OCI-LY1 (cell line): ENCODE results near the gene SLC39A11.

Source experiments
- CTCF ChIP-seq: fragments of 200-600 bp; sonication (generic), shearing (Covaris generic); IDR thresholded peaks from 2 replicates; pipeline ENCODE4 v1.5.1; 2017; ENCODE audit warnings: mild to moderate bottlenecking, antibody characterized with exemption, low read length, moderate library complexity, mixed read lengths
- EZH2 ChIP-seq: fragments of 200-600 bp; sonication (generic), shearing (Covaris generic); IDR thresholded peaks from 2 replicates; pipeline ENCODE4 v1.8.0; 2017; ENCODE audit warnings: borderline replicate concordance, mixed run types, mild to moderate bottlenecking, antibody characterized with exemption, low read length, moderate library complexity, mixed read lengths

- TF ChIP-seq CTCF, result no peak
- no peak for TF ChIP-seq EZH2
Observed at GRCh38 chr17:72605543-72605942, 486.9 kb downstream of the SLC39A11 start.
